Large intestine (tissue), 3 donors: ENCODE measurements around the gene PPP2R3A. TPM values are rescaled to one million over a fixed set of nuclear protein-coding genes. Genes with fewer than 3 reads are reported as not detected.
"Not testable (repeated sequence)": the region's sequence is repeated elsewhere in the genome, so short reads cannot be mapped to it uniquely, and the experiment has no call there.

Source experiments
- DNase-seq, 2 donors: peaks; one replicate each; pipeline versions ENCODE4 v3.0.0 to v3.0.0-alpha.2; 2013
- H3K27ac ChIP-seq: one replicate; pipeline ENCODE4 v1.5.1; 2013; ENCODE audit warnings: low read length
- H3K27me3 ChIP-seq: 2 replicates; pipeline ENCODE4 v1.6.1; 2013; ENCODE audit warnings: low read length; ENCODE audit not compliant: control insufficient read depth, insufficient read depth
- H3K36me3 ChIP-seq: 2 replicates; pipeline ENCODE4 v1.6.1; 2013; ENCODE audit warnings: low read length; ENCODE audit not compliant: control insufficient read depth, insufficient read depth
- H3K4me1 ChIP-seq: one replicate; pipeline ENCODE4 v1.6.1; 2013; ENCODE audit warnings: low read length; ENCODE audit not compliant: control insufficient read depth, insufficient read depth
- H3K4me3 ChIP-seq: one replicate; pipeline ENCODE4 v1.5.1; 2013; ENCODE audit warnings: low read length
- H3K9me3 ChIP-seq: one replicate; pipeline ENCODE4 v1.6.1; 2013; ENCODE audit warnings: mild to moderate bottlenecking, low read depth, low read length, moderate library complexity; ENCODE audit not compliant: control insufficient read depth
- WGBS: methylation state at CpG from one replicate; pipeline ENCODE4 v1.1.5; 2013; ENCODE audit warnings: low lambda C conversion rate; ENCODE audit not compliant: insufficient coverage; 5-methylcytosine and 5-hydroxymethylcytosine counted together
- polyA plus RNA-seq: library from polyadenylated mRNA; unstranded; fragments of 120-200 nt; gene quantifications from one replicate; pipeline ENCODE4 v1.2.1, GENCODE V29; 2013

PPP2R3A gene
- polyA plus RNA-seq, 1 donor = 7.4 TPM

DNA sequence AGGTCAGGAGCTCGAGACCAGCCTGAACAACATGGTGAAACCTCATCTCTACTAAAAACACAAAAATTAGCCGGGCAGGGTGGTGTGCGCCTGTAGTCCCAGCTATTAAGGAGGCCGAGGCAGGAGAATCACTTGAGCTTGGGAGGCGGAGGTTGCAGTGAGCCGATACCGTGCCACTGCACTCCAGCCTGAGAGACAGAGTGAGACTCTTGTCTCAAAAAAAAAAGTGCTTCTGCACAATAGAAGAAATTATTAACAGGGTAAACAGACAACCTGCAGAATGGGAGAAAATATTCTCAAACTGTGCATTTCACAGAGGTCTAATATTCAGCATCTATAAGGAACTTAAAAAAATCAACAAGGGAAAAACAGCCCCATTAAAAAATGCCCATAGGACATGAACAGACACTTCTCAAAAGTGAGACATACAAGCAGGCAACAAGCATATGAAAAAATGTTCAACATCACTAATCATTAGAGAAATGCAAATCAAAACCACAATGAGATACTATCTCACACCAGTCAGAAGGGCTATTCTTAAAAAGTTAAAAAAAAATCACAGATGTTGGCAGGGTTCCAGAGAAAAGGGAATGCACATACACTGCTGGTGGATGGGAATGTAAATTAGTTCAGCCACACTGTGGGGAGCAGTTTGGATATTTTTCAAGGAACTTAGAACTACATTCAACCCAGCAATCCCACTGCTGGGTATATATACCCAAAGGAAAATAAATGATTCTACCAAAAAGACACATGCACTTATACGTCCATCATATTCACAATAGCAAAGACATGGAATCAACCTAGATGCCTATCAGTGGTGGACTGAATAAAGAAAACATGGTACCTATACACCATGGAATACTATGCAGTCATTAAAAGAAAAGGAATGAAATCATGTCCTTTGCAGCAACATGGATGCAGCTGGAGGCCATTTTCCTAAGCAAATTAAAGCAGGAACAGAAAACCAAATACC lies 155.1 kb downstream of the PPP2R3A start:
- Histone ChIP-seq H3K4me1 (no peaks in the 10 kb centered on the region), H3K27me3 (no peaks in the 10 kb centered on the region), H3K9me3 (no peaks in the 10 kb centered on the region), H3K27ac (no peak overlapping the region), H3K4me3 (no peak overlapping the region), H3K36me3 (no peaks in the 10 kb centered on the region)
- WGBS = 97% methylated on average over 4 of the region's 8 CpGs
- no peak for DNase-seq

GRCh38 chr3:136122006-136122405 lies 156.5 kb downstream of the PPP2R3A start:
- no peaks in the 10 kb centered on the region for H3K4me1 ChIP-seq
- no peak overlapping the region for H3K4me3 ChIP-seq
- no peaks in the 10 kb centered on the region for H3K9me3 ChIP-seq
- no peak overlapping the region for H3K27ac ChIP-seq
- WGBS = 100% methylated on average over 1 of the region's 4 CpGs
- DNase-seq = no peak
- no peaks in the 10 kb centered on the region for H3K27me3 ChIP-seq
- no peaks in the 10 kb centered on the region for H3K36me3 ChIP-seq

- no CpG with 5 or more reads among the region's 3 CpGs for WGBS
- H3K4me3 ChIP-seq, H3K36me3 ChIP-seq, H3K27ac ChIP-seq, H3K9me3 ChIP-seq, H3K27me3 ChIP-seq, DNase-seq, H3K4me1 ChIP-seq: not testable (repeated sequence)
Measured at GRCh38 chr3:136131647-136132046, 166.1 kb downstream of the PPP2R3A start.

- no peaks in the 10 kb centered on the region for H3K27me3 ChIP-seq
- H3K4me3 ChIP-seq = no peak overlapping the region
- H3K9me3 ChIP-seq = no peaks in the 10 kb centered on the region
- no CpG with 5 or more reads among the region's 1 CpG for WGBS
- peaks cover 2% of the 10 kb centered on the region for H3K36me3 ChIP-seq
- no peak overlapping the region for H3K27ac ChIP-seq
- no peak for DNase-seq
- no peaks in the 10 kb centered on the region for H3K4me1 ChIP-seq
Measured at GRCh38 chr3:136134091-136134490, 168.6 kb downstream of the PPP2R3A start.

DNA sequence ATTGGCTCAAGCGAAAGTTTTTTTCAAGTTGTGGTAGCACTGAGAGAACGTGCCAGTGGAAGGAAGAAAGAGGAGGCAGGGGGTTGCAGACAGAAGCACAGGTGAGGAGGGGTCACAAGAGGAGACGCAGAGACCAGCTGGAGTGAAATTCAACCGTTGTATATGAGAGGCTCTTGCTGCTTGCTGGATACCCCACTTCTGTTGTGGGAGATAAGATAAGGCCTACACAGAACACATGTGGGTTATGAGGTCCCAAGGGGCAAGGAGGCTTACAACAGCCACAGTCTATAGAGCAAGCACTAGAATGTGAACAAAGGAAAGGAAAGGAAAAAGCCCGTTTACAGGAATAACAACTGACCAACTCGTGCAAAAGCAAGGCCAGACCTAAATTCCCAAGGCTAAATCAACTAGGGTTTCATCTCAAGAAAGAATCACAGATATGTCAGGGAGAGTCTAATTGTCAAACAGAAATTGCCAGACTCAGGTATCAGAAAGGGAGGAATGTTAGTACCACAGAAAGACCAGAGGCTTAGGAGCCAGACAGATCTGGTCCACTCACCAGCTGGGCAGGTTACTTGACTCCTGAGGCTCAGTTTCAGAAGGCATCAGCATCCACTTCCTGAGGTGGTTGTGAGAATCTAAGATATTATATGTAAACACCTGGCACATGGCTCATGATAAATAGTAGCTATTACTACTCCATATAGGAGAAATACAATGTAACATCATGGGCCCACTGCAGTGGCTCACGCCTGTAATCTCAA lies 169.7 kb downstream of the PPP2R3A start:
- Histone ChIP-seq H3K27me3 (no peaks in the 10 kb centered on the region), H3K36me3 (peaks cover 2% of the 10 kb centered on the region), H3K4me1 (no peaks in the 10 kb centered on the region), H3K27ac (no peak overlapping the region), H3K9me3 (no peaks in the 10 kb centered on the region), H3K4me3 (no peak overlapping the region)
- 60% methylated on average over 1 of the region's 7 CpGs for WGBS
- DNase-seq = peak in 1 of 2 donors; percentile 22

GRCh38 chr3:136136454-136136853 lies 170.9 kb downstream of the PPP2R3A start:
- Histone ChIP-seq H3K9me3 (no peaks in the 10 kb centered on the region), H3K4me1 (no peaks in the 10 kb centered on the region), H3K36me3 (peaks cover 2% of the 10 kb centered on the region), H3K27ac (no peak overlapping the region), H3K4me3 (no peak overlapping the region), H3K27me3 (no peaks in the 10 kb centered on the region)
- DNase-seq = no peak
- WGBS = no CpG with 5 or more reads among the region's 2 CpGs

DNA sequence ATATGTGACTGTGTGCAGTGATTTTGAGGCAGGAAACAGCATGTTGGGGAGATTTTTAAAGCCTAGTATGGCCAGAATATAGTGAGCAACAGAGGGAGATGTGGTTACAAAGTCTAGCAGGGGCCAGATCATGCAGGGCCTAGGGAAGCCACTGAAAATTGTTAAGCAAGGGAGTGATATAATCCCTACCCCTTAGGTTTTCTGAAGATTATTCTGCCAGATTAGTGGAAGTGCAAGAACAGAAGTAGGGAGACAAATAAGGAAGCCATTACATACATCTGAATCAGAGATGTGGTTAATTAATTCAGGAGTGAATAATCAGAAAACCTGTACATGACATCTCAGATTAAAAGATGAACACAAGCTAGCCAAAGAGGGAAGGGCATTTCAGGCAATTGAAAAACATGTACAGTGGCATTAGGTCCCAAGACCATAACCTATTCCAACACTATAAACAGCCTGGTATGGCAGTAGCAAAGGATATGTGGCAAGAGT lies 175.8 kb downstream of the PPP2R3A start:
- Histone ChIP-seq H3K27ac (no peak overlapping the region), H3K27me3 (no peaks in the 10 kb centered on the region), H3K4me1 (no peaks in the 10 kb centered on the region), H3K36me3 (peaks cover 14% of the 10 kb centered on the region), H3K4me3 (no peak overlapping the region), H3K9me3 (no peaks in the 10 kb centered on the region)
- no peak for DNase-seq

DNA sequence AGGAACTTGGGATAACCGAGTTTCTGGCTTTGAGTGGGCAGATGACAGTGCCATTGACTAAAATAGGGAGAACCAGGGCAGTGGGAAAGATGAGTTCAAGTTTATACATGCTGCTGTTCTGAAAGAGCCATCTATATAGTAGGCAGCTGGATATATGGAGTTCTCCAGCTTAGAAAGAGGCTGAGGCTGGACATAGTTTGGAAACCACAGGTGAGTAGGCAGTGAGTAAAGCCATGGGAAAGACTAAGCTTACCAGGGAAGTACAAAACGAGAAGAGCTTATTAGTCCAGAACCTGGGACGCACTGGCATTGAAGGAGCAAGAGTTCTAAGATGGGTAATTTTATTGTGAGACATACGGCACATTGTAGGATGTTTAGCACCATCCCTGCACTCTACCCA lies 176.4 kb downstream of the PPP2R3A start:
- Histone ChIP-seq H3K36me3 (peaks cover 15% of the 10 kb centered on the region), H3K9me3 (no peaks in the 10 kb centered on the region), H3K27me3 (no peaks in the 10 kb centered on the region), H3K27ac (no peak overlapping the region), H3K4me3 (no peak overlapping the region), H3K4me1 (no peaks in the 10 kb centered on the region)
- 100% methylated on average over 1 of the region's 4 CpGs for WGBS
- DNase-seq = no peak

DNA sequence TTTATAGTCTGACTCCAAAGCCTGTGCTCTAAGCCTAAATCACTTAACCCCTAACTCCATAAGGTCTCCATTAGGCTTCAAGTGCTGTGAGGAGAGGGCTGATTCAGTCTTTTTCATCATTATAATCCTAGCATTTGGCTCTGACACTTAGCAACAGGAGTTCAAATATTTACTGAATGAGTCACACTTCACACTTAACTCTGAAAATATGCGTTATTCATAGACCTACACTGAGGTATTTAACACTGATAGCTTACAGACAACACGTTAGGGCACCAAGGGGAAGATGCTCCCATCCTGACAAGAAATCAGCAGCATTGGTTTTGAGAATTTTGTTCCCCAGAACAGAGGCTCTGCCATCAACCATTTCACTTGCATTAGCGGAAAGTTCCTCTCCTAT lies 177.1 kb downstream of the PPP2R3A start:
- Histone ChIP-seq H3K27me3 (no peaks in the 10 kb centered on the region), H3K36me3 (peaks cover 15% of the 10 kb centered on the region), H3K27ac (no peak overlapping the region), H3K9me3 (no peaks in the 10 kb centered on the region), H3K4me3 (no peak overlapping the region), H3K4me1 (no peaks in the 10 kb centered on the region)
- peak in 1 of 2 donors; percentile 34 for DNase-seq
- no CpG with 5 or more reads among the region's 3 CpGs for WGBS

GRCh38 chr3:136144397-136144796 lies 178.9 kb downstream of the PPP2R3A start:
- peaks cover 13% of the 10 kb centered on the region for H3K36me3 ChIP-seq
- WGBS = 80% methylated on average over 1 of the region's 4 CpGs
- H3K27me3 ChIP-seq, H3K4me1 ChIP-seq, DNase-seq, H3K9me3 ChIP-seq, H3K27ac ChIP-seq, H3K4me3 ChIP-seq: not testable (repeated sequence)
